Measurements from ENCODE around the gene UNC45B. TPM values are rescaled to one million over a fixed set of nuclear protein-coding genes. Genes with fewer than 3 reads are reported as not detected.
"Not testable (repeated sequence)": the region's sequence is repeated elsewhere in the genome, so short reads cannot be mapped to it uniquely, and the experiment has no call there.

The UNC45B gene
- total RNA-seq, 1 donor, result not detected

GRCh38 chr17:35192708-35193107 is 45.1 kb downstream of the UNC45B start:
- DNase-seq (ENCODE audit: low read depth), result no peak
- TF ChIP-seq CTCF (IDR thresholded peaks at IDR 0.05; ENCODE audit: insufficient read depth, low read depth, low read length), result no peak
- no peak overlapping the region for H3K4me3 ChIP-seq (ENCODE audit: low read depth, low read length)

GRCh38 chr17:35194001-35194400 is 46.4 kb downstream of the UNC45B start, which contains the start of gene SLC35G3:
TSS of gene SLC35G3 (minus strand) at chr17:35194393. CDS start at chr17:35194307, 86 bp downstream.
- DNase-seq (ENCODE audit: low read depth); H3K4me3 ChIP-seq (ENCODE audit: low read depth, low read length): not testable (repeated sequence)

- not testable (repeated sequence) for H3K4me3 ChIP-seq (ENCODE audit: low read depth, low read length); DNase-seq (ENCODE audit: low read depth)
Measured at GRCh38 chr17:35195062-35195461, 47.4 kb downstream of the UNC45B start.

GRCh38 chr17:35202582-35202981 is 55.0 kb downstream of the UNC45B start:
- H3K4me3 ChIP-seq (ENCODE audit: low read depth, low read length); DNase-seq (ENCODE audit: low read depth): not testable (repeated sequence)

- TF ChIP-seq CTCF (IDR thresholded peaks at IDR 0.05; ENCODE audit: insufficient read depth, low read depth, low read length), result no peak
- H3K4me3 ChIP-seq (ENCODE audit: low read depth, low read length), result no peak overlapping the region
- DNase-seq (ENCODE audit: low read depth), result no peak
Measured at GRCh38 chr17:35210741-35211140, 63.1 kb downstream of the UNC45B start.

GRCh38 chr17:35212668-35213067 is 65.1 kb downstream of the UNC45B start:
- TF ChIP-seq CTCF (IDR thresholded peaks at IDR 0.05; ENCODE audit: insufficient read depth, low read depth, low read length), result no peak
- no peak for DNase-seq (ENCODE audit: low read depth)
- no peak overlapping the region for H3K4me3 ChIP-seq (ENCODE audit: low read depth, low read length)

GRCh38 chr17:35213412-35213940 is 65.9 kb downstream of the UNC45B start:
- DNase-seq (ENCODE audit: low read depth), result no peak

GRCh38 chr17:35214192-35214591 is 66.6 kb downstream of the UNC45B start:
- H3K4me3 ChIP-seq (ENCODE audit: low read depth, low read length), result no peak overlapping the region
- no peak for DNase-seq (ENCODE audit: low read depth)
- TF ChIP-seq CTCF (IDR thresholded peaks at IDR 0.05; ENCODE audit: insufficient read depth, low read depth, low read length), result no peak

More at GRCh38 chr17:35213412-35213940, 65.9 kb downstream of the UNC45B start:
- H3K4me3 ChIP-seq (ENCODE audit: low read depth, low read length), result no peak overlapping the region
- no peak for TF ChIP-seq CTCF (IDR thresholded peaks at IDR 0.05; ENCODE audit: insufficient read depth, low read depth, low read length)

Data from fibroblast of villous mesenchyme (primary cell).